RPMI8226 (cell line): ENCODE data around the gene GPR180.

Experiments
- DNase-seq: peaks from one replicate; pipeline ENCODE4 v3.0.0-alpha.2; 2015

The GPR180 gene

GRCh38 chr13:94601446-94602431 is at the start of gene GPR180:
TSS of gene GPR180 (plus strand) at chr13:94601857. CDS start at chr13:94601928, 71 bp downstream.
- peak; percentile 88 for DNase-seq

DNA sequence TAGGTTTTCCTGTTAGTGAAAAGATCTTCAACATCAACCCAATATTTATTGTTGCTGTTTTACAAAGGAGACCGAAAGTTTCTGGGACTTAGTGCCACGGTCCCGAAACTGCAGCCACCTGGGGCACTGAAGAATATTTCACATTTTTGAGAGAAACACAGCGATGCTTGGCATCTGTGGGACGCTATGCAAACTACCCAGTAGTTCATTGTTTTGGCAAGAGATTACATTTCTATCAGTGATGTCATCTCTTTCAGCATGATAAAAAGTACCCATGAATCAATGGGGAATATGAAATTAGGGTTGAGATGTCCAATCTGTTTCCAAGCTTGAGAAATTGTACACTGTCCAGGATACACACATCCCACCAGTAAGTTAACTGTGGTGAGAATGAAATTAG is 49.6 kb upstream of the GPR180 start:
- no peak for DNase-seq

GRCh38 chr13:94553766-94554165 is 47.9 kb upstream of the GPR180 start:
- no peak for DNase-seq

DNA sequence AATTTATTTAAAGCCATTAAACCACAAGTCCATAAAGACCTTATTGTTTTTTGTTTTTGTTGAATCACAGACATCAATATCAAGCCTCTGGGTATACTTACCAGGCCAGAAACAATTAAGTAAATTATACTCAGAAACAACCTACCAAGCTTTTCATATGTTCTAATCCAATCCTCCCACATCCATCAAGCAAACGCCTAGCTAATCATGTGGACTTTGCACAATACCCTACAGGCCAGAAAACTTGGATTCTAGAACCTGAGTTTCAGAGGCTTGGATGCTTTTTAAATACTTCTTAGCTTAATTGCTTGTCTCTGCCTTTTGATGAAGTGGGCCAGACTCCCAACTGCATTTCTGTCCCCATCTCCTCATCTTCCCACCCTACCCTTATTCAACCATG is 45.6 kb upstream of the GPR180 start:
- DNase-seq: no peak

GRCh38 chr13:94556621-94557020 is 45.0 kb upstream of the GPR180 start:
- no peak for DNase-seq

- DNase-seq: no peak
Observed at GRCh38 chr13:94557684-94558235, 43.9 kb upstream of the GPR180 start.

GRCh38 chr13:94558716-94559115 is 42.9 kb upstream of the GPR180 start:
- DNase-seq: no peak

GRCh38 chr13:94559222-94559795 is 42.3 kb upstream of the GPR180 start:
- no peak for DNase-seq

DNA sequence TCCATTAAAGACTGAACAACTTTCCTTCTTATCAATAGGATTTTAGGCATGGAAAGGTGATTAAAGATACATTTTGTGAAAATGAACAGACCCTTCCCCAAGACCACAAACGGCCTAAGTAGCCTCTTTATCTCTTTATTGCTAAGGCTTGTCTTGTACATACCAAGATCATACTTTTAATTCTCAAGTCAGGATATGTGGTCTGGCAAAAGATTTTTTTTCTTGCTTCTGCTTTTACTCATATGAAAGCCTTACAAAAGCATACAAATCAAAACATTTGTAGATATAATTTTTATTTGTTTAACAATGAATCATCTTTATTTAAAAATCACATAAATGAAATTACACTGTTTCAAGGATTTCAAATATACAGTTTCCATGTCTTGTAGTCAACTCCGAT is 41.5 kb upstream of the GPR180 start:
- DNase-seq: no peak

GRCh38 chr13:94561126-94561525 is 40.5 kb upstream of the GPR180 start:
- DNase-seq: no peak

GRCh38 chr13:94567581-94567980 is 34.1 kb upstream of the GPR180 start:
- DNase-seq: no peak

DNA sequence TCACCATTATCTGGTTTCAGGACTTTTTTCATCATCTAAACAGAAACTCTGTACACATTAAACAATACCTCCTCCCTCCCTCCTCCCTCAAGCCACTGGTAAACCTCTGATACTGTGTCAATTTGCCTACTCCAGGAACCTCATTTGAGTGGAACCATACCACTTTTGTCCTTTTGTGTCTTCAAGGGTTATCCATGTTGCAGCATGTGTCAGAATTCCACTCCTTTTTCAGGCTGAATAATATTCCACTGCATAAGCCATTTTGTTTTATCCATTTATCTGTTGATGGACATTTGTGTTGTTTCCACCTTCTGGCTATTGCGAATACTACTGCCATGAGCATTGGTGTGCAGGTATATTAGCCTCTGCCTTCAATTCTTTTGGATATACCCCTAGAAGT is 33.2 kb upstream of the GPR180 start:
- no peak for DNase-seq

- DNase-seq: no peak
Observed at GRCh38 chr13:94569615-94570014, 32.0 kb upstream of the GPR180 start.

- DNase-seq: no peak
Observed at GRCh38 chr13:94579063-94579462, 22.6 kb upstream of the GPR180 start.

DNA sequence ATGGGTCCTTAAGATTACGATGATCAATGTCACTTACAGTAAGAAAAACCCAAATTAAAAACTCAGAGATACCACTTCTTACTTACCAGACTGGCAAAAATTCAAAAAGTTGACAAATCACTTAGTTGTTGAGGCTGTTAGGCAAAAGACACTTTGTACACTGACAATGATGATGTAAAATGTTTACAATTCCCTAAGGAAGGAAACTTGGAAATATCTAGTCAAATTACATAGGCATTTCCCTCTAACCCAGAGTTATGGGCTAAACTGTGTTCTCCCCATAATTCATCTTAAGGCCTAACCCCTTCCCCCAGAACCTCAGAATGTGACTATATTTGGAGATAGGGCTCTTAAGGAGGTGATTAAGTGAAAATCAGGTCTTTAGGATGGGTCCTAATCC is 17.7 kb upstream of the GPR180 start:
- no peak for DNase-seq

- no peak for DNase-seq
Observed at GRCh38 chr13:94585543-94586101, 16.0 kb upstream of the GPR180 start.

- no peak for DNase-seq
Observed at GRCh38 chr13:94586371-94586770, 15.3 kb upstream of the GPR180 start.

DNA sequence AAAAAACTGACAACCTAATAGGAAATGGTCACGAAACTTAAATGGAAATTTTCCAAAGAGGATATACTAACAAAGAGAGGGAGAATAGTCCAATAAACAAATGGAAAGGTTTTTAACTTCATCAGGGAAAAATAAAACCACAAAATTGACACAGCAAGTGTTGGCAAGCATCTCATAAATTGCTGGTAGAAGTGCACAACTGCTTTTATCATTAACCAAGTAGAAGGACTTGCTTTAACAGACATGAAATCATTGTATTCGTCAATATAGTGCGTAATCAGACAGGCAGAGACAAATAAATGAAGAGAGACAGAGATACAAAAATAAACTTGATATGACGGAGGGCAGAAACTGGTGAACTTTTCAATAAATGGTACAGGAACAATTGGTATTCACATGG is 13.1 kb upstream of the GPR180 start:
- DNase-seq: no peak

GRCh38 chr13:94590744-94591143 is 10.9 kb upstream of the GPR180 start:
- no peak for DNase-seq

GRCh38 chr13:94595001-94595949 is 6.4 kb upstream of the GPR180 start:
- peak; percentile 14 for DNase-seq

DNA sequence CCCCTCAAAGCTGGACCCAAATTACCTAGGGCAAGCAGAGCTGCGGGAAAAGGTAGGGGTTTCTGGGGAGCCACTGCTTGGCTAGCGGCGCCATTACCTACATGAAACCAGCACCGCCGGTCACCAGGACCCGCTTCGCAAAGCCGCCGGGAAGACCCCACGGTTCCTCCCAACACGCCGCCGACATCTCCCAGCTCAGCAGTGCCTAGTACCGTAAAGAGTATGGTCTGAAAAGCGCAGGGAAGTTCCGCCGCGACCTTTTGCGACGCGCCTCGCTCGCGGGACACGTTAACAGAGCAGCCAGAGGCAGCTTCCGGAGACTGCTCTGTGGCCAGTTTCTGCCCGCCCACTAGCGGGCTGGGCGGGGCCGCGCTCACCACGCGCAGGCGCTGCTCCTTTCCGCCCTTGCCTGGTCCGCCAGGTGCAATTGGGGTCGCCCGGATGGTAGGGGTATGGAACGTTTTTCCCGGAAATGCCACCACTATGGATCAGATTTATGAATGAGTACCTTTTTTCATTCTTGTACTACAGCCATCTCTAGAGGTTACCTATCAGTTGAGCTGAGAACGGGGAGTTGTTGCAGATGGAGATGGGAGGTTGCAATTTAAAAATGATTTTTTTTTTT is 5.6 kb upstream of the GPR180 start, which contains the start of gene TGDS:
Gene TGDS (minus strand): TSS at position 203 of the 625 bp plus-strand sequence. CDS start 16 bp downstream, at position 187.
- DNase-seq: peak; percentile 92

DNA sequence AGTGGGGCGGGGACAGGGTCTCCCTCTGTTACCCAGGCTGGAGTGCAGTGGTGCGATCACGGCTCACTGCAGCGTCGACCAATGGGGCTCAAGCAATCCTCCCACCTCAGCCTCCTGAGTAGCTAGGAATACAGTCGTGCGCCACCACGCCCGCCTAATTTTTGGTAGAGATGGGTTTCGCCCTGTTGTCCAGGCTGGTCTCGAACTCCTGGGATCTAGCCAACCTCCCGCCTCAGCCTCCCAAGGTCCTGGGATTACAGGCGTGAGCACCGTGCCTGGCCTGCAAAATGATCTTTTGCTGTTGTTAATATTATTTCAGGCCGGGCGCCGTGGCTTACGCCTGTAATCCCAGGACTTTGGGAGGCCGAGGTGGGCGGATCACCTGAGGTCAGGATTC is 5.1 kb upstream of the GPR180 start:
- no peak for DNase-seq
